GM12892 (cell line): ENCODE data around the gene FCER2.

Experiments used
- POLR2A ChIP-seq: IDR thresholded peaks from 2 replicates; pipeline ENCODE4 v1.6.1; 2011; ENCODE audit warnings: low read depth, low read length, control low read depth
- POLR2AphosphoS5 ChIP-seq: IDR thresholded peaks from 2 replicates; pipeline ENCODE4 v1.6.1; 2011; ENCODE audit warnings: low read depth, low read length, control low read depth
- TAF1 ChIP-seq: IDR thresholded peaks from 2 replicates; pipeline ENCODE4 v1.6.1; 2011; ENCODE audit warnings: low read depth, mild to moderate bottlenecking, control low read depth, low read length, borderline replicate concordance

- TF ChIP-seq POLR2A = no peak
- TF ChIP-seq TAF1 = no peak
- TF ChIP-seq POLR2AphosphoS5 = no peak
Observed at GRCh38 chr19:7676854-7677253, 25.1 kb downstream of the FCER2 start, which contains the start of gene MCEMP1.
